Stimulated activated CD8-positive, alpha-beta memory T cell treated with anti-CD3 and anti-CD28 coated beads, Interleukin-15, amount 100 ng/mL, for 1 hour (primary cell): Measurements from ENCODE around the gene ADH5.
"Not testable (repeated sequence)": the region's sequence is repeated elsewhere in the genome, so short reads cannot be mapped to it uniquely, and the experiment has no call there.

Experiments used
- DNase-seq: peaks from one replicate; pipeline ENCODE4 v3.0.0-alpha.2; 2020; ENCODE audit warnings: low read depth

Gene ADH5

DNA sequence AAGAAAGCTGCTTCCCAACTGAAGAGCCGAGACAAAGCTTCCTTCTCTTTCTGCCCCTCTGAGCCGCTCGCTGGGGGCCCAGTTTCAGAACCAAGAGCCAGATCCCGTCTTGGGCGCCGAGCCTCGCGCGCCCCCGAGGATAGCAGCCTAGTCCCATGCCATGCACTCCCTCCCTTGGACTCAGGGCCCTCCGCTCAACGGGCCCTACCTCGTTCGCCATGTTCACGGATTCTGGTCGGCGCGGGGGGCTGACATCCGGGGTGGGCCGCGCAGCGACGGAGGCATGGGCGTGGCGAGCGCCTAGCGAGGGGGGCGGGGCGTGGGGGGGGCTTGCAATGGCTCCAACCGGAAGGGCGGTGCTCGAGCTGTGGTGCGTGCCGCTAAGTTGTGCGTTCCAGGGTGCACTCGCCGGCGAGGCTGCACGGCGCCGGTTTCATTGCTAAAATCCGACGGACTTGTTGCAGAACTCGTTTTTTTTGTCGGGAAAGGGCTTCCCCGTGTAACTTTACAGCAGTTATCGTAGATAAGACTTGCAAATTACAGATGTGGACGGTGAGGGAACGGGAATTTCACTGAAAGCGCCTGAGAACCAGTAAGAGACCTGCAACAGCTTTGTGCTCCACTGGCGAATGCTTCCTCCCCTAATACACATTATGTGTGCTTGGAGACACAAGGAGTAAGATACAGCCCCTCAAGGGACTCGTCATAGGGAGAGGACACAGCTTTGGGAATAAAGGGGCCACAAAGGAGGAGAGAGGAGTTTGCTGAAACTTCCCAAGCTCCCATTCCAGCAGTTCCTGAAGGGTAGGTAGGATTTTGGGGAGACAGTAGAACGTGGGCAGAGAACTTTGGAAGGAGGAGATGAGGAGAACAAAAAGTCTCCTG lies at the start of gene ADH5:
ADH5 (minus strand) TSS at position 308 of the 885 bp plus-strand sequence; CDS start at position 220, 88 bp downstream.
- peak; percentile 80 for DNase-seq

GRCh38 chr4:99136329-99136728 lies 47.7 kb upstream of the ADH5 start:
- DNase-seq: no peak

DNA sequence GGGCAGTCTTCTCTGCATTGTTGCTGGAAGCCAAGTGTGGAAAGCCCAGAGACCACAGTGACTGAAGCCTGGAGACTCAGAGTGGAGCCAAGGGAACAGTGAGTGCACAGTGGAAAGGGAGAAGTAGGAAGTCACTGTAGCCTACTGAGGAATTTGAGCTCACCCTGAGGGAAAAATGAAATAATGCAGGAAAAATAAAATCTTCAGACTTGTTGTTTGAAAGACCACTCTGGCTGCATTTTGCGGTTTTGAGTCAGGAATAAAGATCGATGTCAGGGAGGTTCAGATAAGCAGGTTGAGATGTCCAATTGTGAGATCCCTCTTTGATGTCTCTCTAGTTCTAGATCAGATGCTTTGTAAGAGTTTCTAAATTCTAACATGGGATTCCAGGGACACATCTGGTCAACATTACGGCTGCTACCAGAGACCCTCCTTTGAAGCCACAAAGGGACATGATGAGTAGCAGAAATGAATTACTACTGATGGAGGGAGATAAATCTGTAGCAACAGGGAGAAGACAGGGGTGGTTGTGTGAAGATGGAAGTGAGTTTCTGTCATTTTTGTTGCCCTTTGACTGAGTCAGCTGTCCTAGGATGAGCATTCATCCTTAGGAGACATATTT lies 47.1 kb upstream of the ADH5 start:
- DNase-seq: no peak

- no peak for DNase-seq
Measured at GRCh38 chr4:99134586-99134985, 46.0 kb upstream of the ADH5 start.

DNA sequence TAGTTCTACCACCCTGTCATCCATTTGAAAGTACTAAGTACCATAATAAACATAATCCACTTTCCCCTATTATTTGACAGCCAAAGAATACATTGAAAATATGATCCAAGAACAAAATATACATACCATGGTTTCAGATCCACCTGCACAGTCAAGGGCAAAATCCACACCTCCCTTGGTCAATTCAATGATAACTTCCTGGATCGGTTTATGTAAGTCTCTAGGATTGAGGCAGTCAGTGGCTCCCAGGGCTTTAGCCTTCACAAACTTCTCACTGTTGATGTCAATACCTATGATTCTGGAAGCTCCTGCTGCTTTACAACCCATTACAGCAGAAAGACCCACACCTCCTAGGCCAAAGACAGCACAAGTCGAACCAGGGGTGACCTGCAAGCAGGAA lies 42.8 kb upstream of the ADH5 start:
- DNase-seq: no peak

DNA sequence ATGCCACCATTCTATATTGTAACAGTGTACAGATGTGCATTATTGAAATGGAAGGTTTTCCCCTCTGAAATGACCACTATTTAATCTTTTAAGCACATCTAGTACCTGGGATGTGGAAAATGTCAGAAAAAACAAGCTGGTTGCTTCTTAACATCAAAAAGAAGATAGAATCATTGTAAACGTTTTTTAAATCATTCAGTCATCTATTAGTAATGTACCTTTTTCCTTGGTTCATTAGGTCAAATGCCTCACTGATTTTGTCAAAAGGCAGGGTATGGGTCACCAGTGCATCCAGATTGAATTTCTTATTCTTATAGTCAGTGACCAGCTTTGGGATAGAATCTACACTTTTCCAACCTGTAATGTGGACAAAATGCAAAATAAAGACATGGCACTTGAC lies 37.8 kb upstream of the ADH5 start:
- no peak for DNase-seq

GRCh38 chr4:99121008-99121407 lies 32.4 kb upstream of the ADH5 start:
- no peak for DNase-seq

- DNase-seq: no peak
Measured at GRCh38 chr4:99120501-99120900, 31.9 kb upstream of the ADH5 start.

DNA sequence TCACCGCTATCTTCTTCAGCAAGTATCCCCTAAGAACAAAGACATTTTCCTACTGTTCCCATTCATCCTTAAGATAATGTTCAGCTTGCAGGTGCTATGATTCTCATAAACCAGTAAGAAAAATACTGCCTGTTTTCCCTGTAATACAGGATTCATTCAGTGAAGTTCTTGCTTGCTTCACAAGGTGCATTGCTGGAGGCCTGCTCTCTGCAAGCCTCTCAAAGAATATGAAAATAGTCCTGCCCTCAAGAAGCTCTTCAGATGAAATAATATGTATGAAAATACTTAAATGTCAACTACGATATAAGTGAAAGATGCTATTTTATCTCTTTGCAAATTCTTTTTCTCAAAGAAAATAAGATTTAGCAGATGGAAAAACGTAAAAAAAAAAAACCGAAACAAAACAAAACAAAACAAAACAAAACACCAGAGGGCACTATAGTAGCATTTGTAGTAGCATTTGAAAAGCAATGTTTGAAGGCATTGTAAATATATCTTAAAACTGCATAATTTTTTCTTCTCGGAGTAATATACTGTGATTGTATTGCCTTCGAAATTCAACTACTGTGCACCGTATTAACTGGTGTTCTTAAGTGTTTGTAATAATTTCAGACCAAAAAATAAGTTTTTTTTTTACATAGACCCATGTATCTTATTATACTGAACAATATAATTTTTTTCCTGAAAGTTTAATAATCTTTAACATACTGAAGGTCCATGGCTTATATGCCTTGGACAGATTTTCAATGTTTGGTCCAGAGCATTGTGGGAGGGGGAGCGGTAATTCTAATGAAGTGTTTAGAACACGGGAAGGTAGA lies 29.5 kb upstream of the ADH5 start:
- no peak for DNase-seq

GRCh38 chr4:99117122-99117841 lies 28.7 kb upstream of the ADH5 start:
- DNase-seq: not testable (repeated sequence)

DNA sequence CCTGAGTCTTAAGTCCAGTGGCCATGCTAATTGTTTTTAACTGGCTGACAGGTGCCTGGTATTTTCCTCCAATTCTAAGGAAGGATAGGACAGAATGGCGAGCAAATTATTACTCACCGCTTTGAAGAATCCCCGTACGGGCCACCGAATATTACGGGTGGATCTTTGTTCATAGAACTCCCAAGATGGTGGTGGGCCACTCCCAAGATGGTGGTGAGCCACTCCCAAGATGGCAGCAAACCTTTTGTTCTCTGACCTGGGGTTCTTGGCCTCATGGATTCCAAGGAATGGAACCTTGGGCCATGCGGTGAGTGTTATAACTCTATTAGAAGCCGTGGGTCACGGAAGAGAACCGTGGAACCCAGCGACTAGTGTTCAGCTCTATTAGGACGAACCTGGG lies 20.7 kb upstream of the ADH5 start:
- not testable (repeated sequence) for DNase-seq

DNA sequence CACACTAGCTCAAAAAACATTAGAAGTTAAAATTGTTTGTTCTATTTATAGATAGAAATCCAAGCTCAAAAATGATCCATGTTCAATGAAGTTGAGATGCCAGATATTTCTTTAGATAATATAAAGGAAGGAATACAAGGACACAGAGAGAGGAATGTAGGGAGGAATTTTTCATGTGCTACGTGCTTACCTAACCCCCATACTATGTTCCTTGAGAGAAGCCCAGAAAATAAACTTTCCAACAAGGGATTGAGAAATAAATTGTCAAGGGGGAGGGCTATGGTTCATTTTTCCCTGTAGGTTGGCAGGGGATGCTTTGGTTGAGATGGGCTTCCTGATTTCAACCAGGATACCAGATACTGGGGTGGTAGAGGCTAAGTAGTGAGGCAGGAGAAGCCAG lies 15.6 kb upstream of the ADH5 start:
- DNase-seq: no peak

DNA sequence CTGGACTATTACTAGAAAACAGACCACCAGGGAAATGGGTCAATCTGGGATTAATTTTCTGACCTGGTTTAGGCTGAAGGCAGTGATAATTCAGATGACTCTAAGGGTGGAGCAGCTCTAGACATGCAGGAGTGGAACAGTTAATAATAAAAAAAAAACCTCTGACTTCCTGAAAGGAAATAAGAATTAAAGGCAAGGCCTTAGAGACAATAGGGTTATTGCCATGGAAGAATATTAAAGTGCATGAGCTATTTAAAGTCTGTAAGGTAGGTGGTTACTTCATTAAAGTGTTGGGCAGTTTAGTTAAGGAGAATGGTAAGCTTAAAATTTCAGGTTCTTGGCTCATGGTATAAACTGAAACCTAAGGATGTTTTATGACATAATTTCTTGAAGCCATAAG lies 14.6 kb upstream of the ADH5 start:
- DNase-seq: no peak

DNA sequence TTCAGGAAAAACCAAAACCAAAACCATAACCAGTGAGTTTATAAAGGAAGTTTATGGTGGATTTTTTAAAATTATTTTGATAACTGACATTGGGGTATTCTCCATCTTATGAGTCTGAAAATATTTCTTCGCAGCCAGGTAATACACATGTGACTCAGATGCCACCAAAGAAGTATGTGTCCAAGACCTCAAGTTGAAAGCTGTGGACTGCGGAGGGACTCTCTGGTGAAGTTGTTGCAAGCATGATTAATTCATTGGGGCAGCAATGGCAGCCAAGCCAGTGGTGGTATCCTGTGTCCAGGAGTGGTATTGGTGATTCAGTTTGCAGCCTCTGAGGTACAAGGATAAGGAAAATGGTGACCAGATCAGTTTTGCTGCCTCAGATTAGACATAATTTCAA lies 14.0 kb upstream of the ADH5 start:
- no peak for DNase-seq

DNA sequence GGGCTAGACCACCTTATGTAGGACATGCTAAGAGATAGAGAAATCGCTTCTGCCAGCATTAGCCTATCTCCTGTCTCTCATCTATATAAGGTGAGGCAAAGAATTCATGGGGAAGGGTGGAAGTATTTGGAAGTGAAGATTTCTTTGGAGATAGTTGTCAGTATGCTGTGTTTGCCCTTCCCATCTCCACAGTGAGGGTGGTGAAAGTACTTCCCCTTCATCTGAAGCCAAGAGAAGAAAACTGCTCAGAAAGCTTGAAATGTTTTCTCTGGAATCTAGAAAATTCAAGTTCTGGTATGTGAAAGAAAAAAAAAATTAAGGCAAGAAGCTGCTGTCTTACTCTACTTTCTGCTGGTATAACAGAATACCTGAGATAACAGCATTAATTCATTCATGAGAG lies 12.3 kb upstream of the ADH5 start:
- DNase-seq: no peak

GRCh38 chr4:99099814-99100213 lies 11.2 kb upstream of the ADH5 start:
- not testable (repeated sequence) for DNase-seq

DNA sequence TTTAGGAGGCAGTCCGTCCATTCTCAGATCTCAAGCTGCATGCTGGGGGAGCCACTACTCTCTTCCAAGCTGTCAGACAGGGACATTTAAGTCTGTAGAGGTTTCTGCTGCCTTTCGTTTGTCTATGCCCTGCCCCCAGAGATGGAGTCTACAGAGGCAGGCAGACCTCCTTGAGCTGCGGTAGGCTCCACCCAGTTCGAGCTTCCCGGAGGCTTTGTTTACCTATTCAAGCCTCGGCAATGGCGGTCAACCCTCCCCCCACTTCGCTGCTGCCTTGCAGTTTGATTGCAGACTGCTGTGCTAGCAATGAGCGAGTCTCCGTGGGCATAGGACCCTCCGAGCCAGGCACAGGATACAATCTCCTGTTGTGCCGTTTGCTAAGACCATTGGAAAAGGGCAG lies 10.7 kb upstream of the ADH5 start:
- no peak for DNase-seq

DNA sequence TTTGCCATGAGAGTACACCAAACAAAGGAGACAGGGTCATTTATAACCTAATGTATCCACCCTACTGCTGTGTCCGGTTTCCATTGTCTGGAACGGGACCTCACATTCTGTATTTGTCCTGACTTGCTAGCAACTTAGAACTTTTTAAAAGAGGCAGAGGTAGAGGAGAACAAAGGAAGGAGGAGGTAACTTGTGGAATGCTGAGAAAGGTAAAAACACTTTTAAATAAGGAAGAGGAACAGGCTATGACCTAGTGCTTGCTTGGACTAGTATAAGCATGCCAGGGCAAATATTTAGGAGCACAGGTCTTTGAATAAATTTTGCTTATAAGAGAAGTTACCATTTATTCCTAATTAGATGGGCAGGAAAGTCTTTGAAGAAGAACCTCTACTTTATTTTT lies 3.3 kb upstream of the ADH5 start:
- not testable (repeated sequence) for DNase-seq

GRCh38 chr4:99091216-99091575 lies 2.6 kb upstream of the ADH5 start:
- DNase-seq: no peak

GRCh38 chr4:99090481-99091215 lies 2.1 kb upstream of the ADH5 start:
- DNase-seq: no peak

GRCh38 chr4:99088023-99088449 lies 552 bp downstream of the ADH5 start:
- DNase-seq: no peak
